ENCODE measurements around the gene CERT1. TPM values are rescaled to one million over a fixed set of nuclear protein-coding genes. Genes with fewer than 3 reads are reported as not detected.
"Not testable (repeated sequence)": the region's sequence is repeated elsewhere in the genome, so short reads cannot be mapped to it uniquely, and the experiment has no call there.

Gene CERT1
- total RNA-seq, 1 donor from 2014 or later: 33.1 TPM

DNA sequence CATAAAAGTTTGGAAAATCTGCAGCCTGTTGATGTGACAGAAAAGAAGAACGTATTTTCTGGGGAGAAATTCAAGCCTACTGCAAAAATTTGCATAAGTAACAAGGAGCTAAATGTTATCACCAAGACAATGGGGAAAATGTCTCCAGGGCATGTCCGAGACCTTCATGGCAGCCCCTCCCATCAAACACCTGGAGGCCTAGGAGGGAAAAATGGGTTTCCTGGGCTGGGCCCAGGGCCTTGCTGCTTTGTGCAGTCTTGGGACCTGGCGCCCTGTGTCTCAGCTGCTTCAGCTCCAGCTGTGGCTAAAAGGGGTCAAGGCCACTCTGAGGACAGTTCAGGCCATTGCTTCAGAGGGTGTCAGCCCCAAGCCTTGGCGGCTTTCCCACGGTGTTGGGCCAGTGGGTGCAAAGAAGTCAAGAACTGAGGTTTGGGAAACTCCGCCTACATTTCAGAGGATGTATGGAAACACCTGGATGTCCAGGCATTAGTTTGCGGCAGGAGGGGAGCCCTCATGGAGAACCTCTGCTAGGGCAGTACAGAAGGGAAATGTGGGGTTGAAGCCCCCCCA is 13.1 kb downstream of the CERT1 start:
- DNase-seq (ENCODE audit: extremely low spot score, unreplicated experiment): no peak
- peaks cover 33% of the 10 kb centered on the region for H3K36me3 Mint-ChIP-seq (ENCODE audit: unreplicated experiment)
- no peaks in the 10 kb centered on the region for H3K27me3 Mint-ChIP-seq (ENCODE audit: unreplicated experiment)
- no peaks in the 10 kb centered on the region for H3K9me3 Mint-ChIP-seq (ENCODE audit: unreplicated experiment)
- no peak overlapping the region for H3K4me3 Mint-ChIP-seq (ENCODE audit: unreplicated experiment)
- TF ChIP-seq, protein P1, sequence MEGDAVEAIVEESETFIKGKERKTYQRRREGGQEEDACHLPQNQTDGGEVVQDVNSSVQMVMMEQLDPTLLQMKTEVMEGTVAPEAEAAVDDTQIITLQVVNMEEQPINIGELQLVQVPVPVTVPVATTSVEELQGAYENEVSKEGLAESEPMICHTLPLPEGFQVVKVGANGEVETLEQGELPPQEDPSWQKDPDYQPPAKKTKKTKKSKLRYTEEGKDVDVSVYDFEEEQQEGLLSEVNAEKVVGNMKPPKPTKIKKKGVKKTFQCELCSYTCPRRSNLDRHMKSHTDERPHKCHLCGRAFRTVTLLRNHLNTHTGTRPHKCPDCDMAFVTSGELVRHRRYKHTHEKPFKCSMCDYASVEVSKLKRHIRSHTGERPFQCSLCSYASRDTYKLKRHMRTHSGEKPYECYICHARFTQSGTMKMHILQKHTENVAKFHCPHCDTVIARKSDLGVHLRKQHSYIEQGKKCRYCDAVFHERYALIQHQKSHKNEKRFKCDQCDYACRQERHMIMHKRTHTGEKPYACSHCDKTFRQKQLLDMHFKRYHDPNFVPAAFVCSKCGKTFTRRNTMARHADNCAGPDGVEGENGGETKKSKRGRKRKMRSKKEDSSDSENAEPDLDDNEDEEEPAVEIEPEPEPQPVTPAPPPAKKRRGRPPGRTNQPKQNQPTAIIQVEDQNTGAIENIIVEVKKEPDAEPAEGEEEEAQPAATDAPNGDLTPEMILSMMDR (IDR thresholded peaks at IDR 0.05): no peak
- H3K4me1 Mint-ChIP-seq (ENCODE audit: unreplicated experiment): peaks cover 2% of the 10 kb centered on the region
- H3K27ac Mint-ChIP-seq (ENCODE audit: unreplicated experiment): no peak overlapping the region

DNA sequence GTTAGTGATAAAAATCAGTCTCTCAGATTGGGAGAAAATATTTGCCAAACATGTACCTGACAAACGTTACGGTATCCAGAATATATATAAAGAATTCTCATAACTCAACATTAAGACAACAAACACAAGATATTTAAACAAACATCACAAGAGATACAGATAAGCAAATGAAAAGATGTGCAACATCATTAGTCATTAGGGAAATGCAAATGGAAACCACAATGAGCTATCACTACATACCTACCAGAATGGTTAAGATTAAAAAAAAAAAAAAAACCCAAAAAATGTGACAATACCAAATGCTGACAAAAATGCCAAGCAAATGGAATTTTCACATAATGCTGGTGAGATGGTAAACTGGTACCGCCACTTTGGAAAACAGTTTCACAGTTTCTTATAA is 15.4 kb downstream of the CERT1 start:
- peaks cover 36% of the 10 kb centered on the region for H3K36me3 Mint-ChIP-seq (ENCODE audit: unreplicated experiment)
- H3K4me3 Mint-ChIP-seq (ENCODE audit: unreplicated experiment): no peak overlapping the region
- DNase-seq (ENCODE audit: extremely low spot score, unreplicated experiment): no peak
- TF ChIP-seq, protein P1 (IDR thresholded peaks at IDR 0.05): no peak
- no peaks in the 10 kb centered on the region for H3K27me3 Mint-ChIP-seq (ENCODE audit: unreplicated experiment)
- H3K9me3 Mint-ChIP-seq (ENCODE audit: unreplicated experiment): peaks cover under 1% of the 10 kb centered on the region
- no peaks in the 10 kb centered on the region for H3K4me1 Mint-ChIP-seq (ENCODE audit: unreplicated experiment)
- no peak overlapping the region for H3K27ac Mint-ChIP-seq (ENCODE audit: unreplicated experiment)

DNA sequence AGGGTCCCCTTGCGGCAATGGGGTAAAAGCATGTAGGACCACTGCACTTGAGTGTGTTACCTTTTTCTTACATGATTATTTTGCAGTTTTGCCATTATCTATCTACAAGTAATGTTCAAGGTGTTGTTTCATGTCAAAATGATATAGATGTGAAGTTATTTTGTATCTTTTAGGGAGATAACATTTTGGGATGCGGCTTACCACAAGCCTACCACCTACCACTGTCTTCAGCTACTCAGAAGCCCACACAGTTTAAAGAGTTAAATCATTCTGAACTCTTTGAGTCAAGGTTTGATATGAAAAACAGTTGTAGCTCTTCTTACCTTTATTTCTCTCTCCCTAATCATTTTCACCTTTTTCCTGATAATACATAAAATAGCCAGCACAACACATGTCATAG is 19.8 kb downstream of the CERT1 start:
- H3K36me3 Mint-ChIP-seq (ENCODE audit: unreplicated experiment): peaks cover 50% of the 10 kb centered on the region
- H3K4me1 Mint-ChIP-seq (ENCODE audit: unreplicated experiment): peaks cover 3% of the 10 kb centered on the region
- peaks cover 32% of the 10 kb centered on the region for H3K9me3 Mint-ChIP-seq (ENCODE audit: unreplicated experiment)
- DNase-seq (ENCODE audit: extremely low spot score, unreplicated experiment): no peak
- H3K27ac Mint-ChIP-seq (ENCODE audit: unreplicated experiment): no peak overlapping the region
- no peaks in the 10 kb centered on the region for H3K27me3 Mint-ChIP-seq (ENCODE audit: unreplicated experiment)
- no peak overlapping the region for H3K4me3 Mint-ChIP-seq (ENCODE audit: unreplicated experiment)
- TF ChIP-seq, protein P1 (IDR thresholded peaks at IDR 0.05): no peak

DNA sequence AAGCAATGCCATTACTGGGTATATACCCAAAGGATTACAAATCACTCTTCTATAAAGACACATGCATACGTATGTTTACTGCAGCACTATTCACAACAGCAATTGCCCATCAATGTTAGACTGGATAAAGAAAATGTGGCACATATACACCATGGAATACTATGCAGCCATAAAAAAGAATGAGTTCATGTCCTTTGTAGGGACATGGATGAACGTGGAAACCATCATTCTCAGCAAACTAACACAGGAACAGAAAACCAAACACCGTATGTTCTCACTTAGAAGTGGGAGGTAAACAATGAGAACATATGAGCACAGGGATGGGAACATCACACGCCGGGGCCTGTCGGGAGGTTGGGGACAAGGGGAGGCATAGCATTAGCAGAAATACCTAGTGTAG is 21.6 kb downstream of the CERT1 start:
- not testable (repeated sequence) for H3K4me3 Mint-ChIP-seq (ENCODE audit: unreplicated experiment); H3K27me3 Mint-ChIP-seq (ENCODE audit: unreplicated experiment); H3K27ac Mint-ChIP-seq (ENCODE audit: unreplicated experiment); DNase-seq (ENCODE audit: extremely low spot score, unreplicated experiment); H3K4me1 Mint-ChIP-seq (ENCODE audit: unreplicated experiment)
- H3K9me3 Mint-ChIP-seq (ENCODE audit: unreplicated experiment): peaks cover 49% of the 10 kb centered on the region
- H3K36me3 Mint-ChIP-seq (ENCODE audit: unreplicated experiment): peaks cover 64% of the 10 kb centered on the region

DNA sequence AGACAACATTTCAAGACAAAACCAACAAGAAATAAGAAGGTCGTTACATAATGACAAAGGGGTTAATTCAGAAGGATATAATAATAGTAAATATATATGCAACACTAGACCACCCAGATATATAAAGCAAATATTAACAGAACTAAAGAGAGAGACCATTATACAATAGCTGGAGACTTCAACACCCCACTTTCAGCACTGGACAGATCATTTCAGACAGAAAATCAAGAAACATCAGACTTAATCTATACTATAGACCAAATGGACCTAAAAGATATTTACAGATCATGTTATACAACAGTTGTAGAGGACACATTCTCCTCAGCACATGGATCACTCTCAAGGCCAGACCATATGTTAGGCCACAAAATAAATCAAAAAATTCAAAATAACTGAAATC is 26.8 kb downstream of the CERT1 start:
- peaks cover 59% of the 10 kb centered on the region for H3K9me3 Mint-ChIP-seq (ENCODE audit: unreplicated experiment)

More for the DNA sequence above, 26.8 kb downstream of the CERT1 start:
- Mint-ChIP-seq H3K4me3 (ENCODE audit: unreplicated experiment) (no peak overlapping the region), H3K36me3 (ENCODE audit: unreplicated experiment) (peaks cover 48% of the 10 kb centered on the region), H3K27me3 (ENCODE audit: unreplicated experiment) (no peaks in the 10 kb centered on the region), H3K27ac (ENCODE audit: unreplicated experiment) (no peak overlapping the region), H3K4me1 (ENCODE audit: unreplicated experiment) (peaks cover 3% of the 10 kb centered on the region)
- no peak for DNase-seq (ENCODE audit: extremely low spot score, unreplicated experiment)
- TF ChIP-seq, protein P1 (IDR thresholded peaks at IDR 0.05): no peak

All from osteocyte (in vitro differentiated cells).